ENCODE measurements around the gene P4HA2. TPM values are rescaled to one million over a fixed set of nuclear protein-coding genes. Genes with fewer than 3 reads are reported as not detected.

P4HA2 gene
- total RNA-seq, 3 donors from 2014 or later: 21.8 to 34.8 (median 26.2) TPM

- Histone ChIP-seq H3K4me1 (peaks cover 0 to 12% of the 10 kb centered on the region in 2 donors), H3K4me3 (no peak overlapping the region), H3K27ac (peak overlapping the region in 1 of 2 donors; percentile 38), H3K9me3 (no peaks in the 10 kb centered on the region), H3K27me3 (no peaks in the 10 kb centered on the region), H3K36me3 (no peaks in the 10 kb centered on the region)
- intact Hi-C loops (cut with DNase I; ENCODE audit: low total_unique reads): no loop called here
- DNase-seq (ENCODE audit: low spot score in 2 of 2): no peak
- TF ChIP-seq CTCF (IDR thresholded peaks at IDR 0.05) (no peak), POLR2AphosphoS5 (IDR thresholded peaks at IDR 0.05) (no peak), POLR2A (IDR thresholded peaks at IDR 0.05) (no peak)
Measured at GRCh38 chr5:132222649-132223038, 5.0 kb downstream of the P4HA2 start.

- DNase-seq (ENCODE audit: low spot score in 2 of 2): no peak
- Histone ChIP-seq H3K27me3 (no peaks in the 10 kb centered on the region), H3K36me3 (no peaks in the 10 kb centered on the region), H3K4me1 (peaks cover 0 to 12% of the 10 kb centered on the region in 2 donors), H3K27ac (peak overlapping the region; percentile 38 to 52), H3K9me3 (no peaks in the 10 kb centered on the region), H3K4me3 (no peak overlapping the region)
- TF ChIP-seq POLR2AphosphoS5 (IDR thresholded peaks at IDR 0.05): no peak
- no peak for TF ChIP-seq CTCF (IDR thresholded peaks at IDR 0.05)
- intact Hi-C loops (cut with DNase I; ENCODE audit: low total_unique reads): no loop called here
Measured at GRCh38 chr5:132221781-132222648, 5.6 kb downstream of the P4HA2 start.

GRCh38 chr5:132220491-132220890, 7.2 kb downstream of the P4HA2 start:
- DNase-seq (ENCODE audit: low spot score in 2 of 2): no peak
- Histone ChIP-seq H3K36me3 (no peaks in the 10 kb centered on the region), H3K27ac (peak overlapping the region in 1 of 2 donors; percentile 13), H3K4me1 (peaks cover 0 to 1% of the 10 kb centered on the region in 2 donors), H3K4me3 (no peak overlapping the region), H3K9me3 (no peaks in the 10 kb centered on the region), H3K27me3 (no peaks in the 10 kb centered on the region)
- intact Hi-C loops (cut with DNase I; ENCODE audit: low total_unique reads): no loop called here
- TF ChIP-seq POLR2AphosphoS5 (IDR thresholded peaks at IDR 0.05) (no peak), POLR2A (IDR thresholded peaks at IDR 0.05) (no peak), CTCF (IDR thresholded peaks at IDR 0.05) (no peak)

GRCh38 chr5:132219981-132220380, 7.7 kb downstream of the P4HA2 start:
- H3K27ac ChIP-seq: no peak overlapping the region
- H3K27me3 ChIP-seq: no peaks in the 10 kb centered on the region
- H3K9me3 ChIP-seq: no peaks in the 10 kb centered on the region
- TF ChIP-seq CTCF (IDR thresholded peaks at IDR 0.05) (no peak), POLR2A (IDR thresholded peaks at IDR 0.05) (no peak), POLR2AphosphoS5 (IDR thresholded peaks at IDR 0.05) (no peak)
- H3K4me3 ChIP-seq: no peak overlapping the region
- H3K36me3 ChIP-seq: no peaks in the 10 kb centered on the region
- no peak for DNase-seq (ENCODE audit: low spot score in 2 of 2)
- intact Hi-C loops (cut with DNase I; ENCODE audit: low total_unique reads): no loop called here
- H3K4me1 ChIP-seq: no peaks in the 10 kb centered on the region

GRCh38 chr5:132219289-132219970, 8.2 kb downstream of the P4HA2 start:
- intact Hi-C loops (cut with DNase I; ENCODE audit: low total_unique reads): no loop called here
- no peaks in the 10 kb centered on the region for H3K36me3 ChIP-seq
- peak in 1 of 2 donors; percentile 32 for DNase-seq (ENCODE audit: low spot score in 2 of 2)
- no peak overlapping the region for H3K4me3 ChIP-seq
- peak overlapping the region in 1 of 2 donors; percentile 46 for H3K27ac ChIP-seq
- H3K4me1 ChIP-seq: no peaks in the 10 kb centered on the region
- no peaks in the 10 kb centered on the region for H3K9me3 ChIP-seq
- TF ChIP-seq CTCF (IDR thresholded peaks at IDR 0.05) (no peak), POLR2AphosphoS5 (IDR thresholded peaks at IDR 0.05) (no peak), POLR2A (IDR thresholded peaks at IDR 0.05) (no peak)
- H3K27me3 ChIP-seq: no peaks in the 10 kb centered on the region
